NT2/D1 (cell line): ENCODE data around the gene GRAMD1C.

Experiments used
- SUZ12 ChIP-seq: IDR thresholded peaks from 2 replicates; pipeline ENCODE4 v1.6.1; 2011; ENCODE audit not compliant: insufficient read length, insufficient read depth; ENCODE audit errors: extremely low read depth
- YY1 ChIP-seq: IDR thresholded peaks from 2 replicates; pipeline ENCODE4 v1.6.1; 2011; ENCODE audit not compliant: insufficient read length, insufficient read depth

GRCh38 chr3:113867506-113867905 lies 28.9 kb downstream of the GRAMD1C start:
- TF ChIP-seq YY1 = no peak
- TF ChIP-seq SUZ12 = no peak
